Peyer's patch (tissue), 4 donors: Measurements from ENCODE around the gene CACNA2D2. TPM values are rescaled to one million over a fixed set of nuclear protein-coding genes. Genes with fewer than 3 reads are reported as not detected.

Experiments
- DNase-seq, 3 donors: peaks; one replicate each; pipeline ENCODE4 v3.0.0-alpha.2; 2017 to 2019
- H3K27ac ChIP-seq, 4 donors: fragments of 200-600 bp; sonication (generic); one replicate each; pipeline ENCODE4 v1.5.1; 2016 to 2019
- H3K27me3 ChIP-seq, 2 donors: fragments of 200-600 bp; sonication (generic); one replicate each; pipeline ENCODE4 v1.5.1; 2019
- H3K36me3 ChIP-seq, 3 donors: fragments of 200-600 bp; sonication (generic); one replicate each; pipeline ENCODE4 v1.5.1; 2016 to 2019
- H3K4me1 ChIP-seq, 4 donors: fragments of 200-600 bp; sonication (generic); one replicate each; pipeline ENCODE4 v1.5.1; 2016 to 2019
- H3K4me3 ChIP-seq, 4 donors: fragments of 200-600 bp; sonication (generic); 1 replicate in 3 of 4; 2 replicates in 1 of 4; pipeline ENCODE4 v1.5.1; 2016 to 2019; ENCODE audit warnings: mild to moderate bottlenecking in 1 of 4
- H3K9me3 ChIP-seq, 4 donors: fragments of 200-600 bp; sonication (generic); one replicate each; pipeline ENCODE4 v1.5.1; 2016 to 2019; ENCODE audit warnings: mild to moderate bottlenecking in 1 of 4
- CTCF ChIP-seq, 6 experiments: fragments of 450-650 bp in 4 of 6; fragments of 200-600 bp in 2 of 6; sonication (generic) in 1 of 6; IDR thresholded peaks; one replicate each; pipeline ENCODE4 v1.5.1; 2017 to 2019; ENCODE audit warnings: antibody characterized with exemption in 6 of 6, mild to moderate bottlenecking in 3 of 6, moderate library complexity in 1 of 6
- POLR2A ChIP-seq, 2 donors: fragments of 450-650 bp; IDR thresholded peaks; one replicate each; pipeline ENCODE4 v1.5.1; 2017; ENCODE audit warnings: antibody characterized with exemption in 2 of 2, mild to moderate bottlenecking in 2 of 2, moderate library complexity in 2 of 2
- total RNA-seq, 4 donors: library from RNA; depleted of rRNA; stranded (reverse); fragments of >200 nt; gene quantifications; one replicate each; pipeline ENCODE4 v1.1.0, GENCODE V29; 2016

The CACNA2D2 gene
- total RNA-seq, 4 donors from 2014 or later = 0.88 to 5.8 (median 1.2) TPM

GRCh38 chr3:50339485-50340146, 163.8 kb downstream of the CACNA2D2 start:
- H3K4me3 ChIP-seq = peak overlapping the region; percentile 43 to 92 (median 70)
- TF ChIP-seq CTCF (IDR thresholded peaks at IDR 0.05) (no peak), POLR2A (IDR thresholded peaks at IDR 0.05) (no peak)
- H3K4me1 ChIP-seq = peaks cover 3 to 57% (median 13%) of the 10 kb centered on the region in 4 donors
- H3K9me3 ChIP-seq = no peaks in the 10 kb centered on the region
- peak overlapping the region; percentile 91 to 99 (median 96) for H3K27ac ChIP-seq
- H3K36me3 ChIP-seq = no peaks in the 10 kb centered on the region
- no peak for DNase-seq
- H3K27me3 ChIP-seq = no peaks in the 10 kb centered on the region

GRCh38 chr3:50338965-50339364, 164.5 kb downstream of the CACNA2D2 start:
- Histone ChIP-seq H3K36me3 (no peaks in the 10 kb centered on the region), H3K9me3 (no peaks in the 10 kb centered on the region), H3K27me3 (no peaks in the 10 kb centered on the region), H3K4me1 (peaks cover 3 to 63% (median 16%) of the 10 kb centered on the region in 4 donors), H3K27ac (peak overlapping the region; percentile 96 to 99 (median 98)), H3K4me3 (peak overlapping the region; percentile 58 to 92 (median 76))
- no peak for TF ChIP-seq POLR2A (IDR thresholded peaks at IDR 0.05)
- TF ChIP-seq CTCF (IDR thresholded peaks at IDR 0.05) = peak in 1 of 6 experiments; percentile 8
- no peak for DNase-seq

- DNase-seq = peak; percentile 99 to 100 (median 99)
- TF ChIP-seq POLR2A (IDR thresholded peaks at IDR 0.05) = peak; percentile 71 to 94
- no peak for TF ChIP-seq CTCF (IDR thresholded peaks at IDR 0.05)
- Histone ChIP-seq H3K4me1 (peaks cover 3 to 71% (median 16%) of the 10 kb centered on the region in 4 donors), H3K36me3 (peaks cover 0 to under 1% (median 0%) of the 10 kb centered on the region in 3 donors), H3K27me3 (no peaks in the 10 kb centered on the region), H3K27ac (peak overlapping the region; percentile 96 to 99 (median 98)), H3K9me3 (no peaks in the 10 kb centered on the region), H3K4me3 (peak overlapping the region; percentile 58 to 92 (median 76))
These were observed 166.1 kb downstream of the CACNA2D2 start for GRCh38 chr3:50337175-50337861.

- Histone ChIP-seq H3K36me3 (peaks cover 0 to 7% (median 0%) of the 10 kb centered on the region in 3 donors), H3K27me3 (no peaks in the 10 kb centered on the region), H3K4me3 (peak overlapping the region; percentile 58 to 92 (median 76)), H3K9me3 (no peaks in the 10 kb centered on the region), H3K4me1 (peaks cover 3 to 70% (median 15%) of the 10 kb centered on the region in 4 donors), H3K27ac (peak overlapping the region; percentile 96 to 99 (median 98))
- DNase-seq = no peak
- TF ChIP-seq CTCF (IDR thresholded peaks at IDR 0.05) = no peak
- no peak for TF ChIP-seq POLR2A (IDR thresholded peaks at IDR 0.05)
These were observed 166.8 kb downstream of the CACNA2D2 start for GRCh38 chr3:50336452-50337174.

GRCh38 chr3:50334339-50335075, 168.9 kb downstream of the CACNA2D2 start:
- no peak for DNase-seq
- no peak overlapping the region for H3K4me3 ChIP-seq

More at GRCh38 chr3:50334339-50335075, 168.9 kb downstream of the CACNA2D2 start:
- peaks cover 0 to 49% (median 12%) of the 10 kb centered on the region in 4 donors for H3K4me1 ChIP-seq
- H3K27ac ChIP-seq = peak overlapping the region; percentile 38 to 99 (median 84)
- H3K27me3 ChIP-seq = no peaks in the 10 kb centered on the region
- TF ChIP-seq POLR2A (IDR thresholded peaks at IDR 0.05) (no peak), CTCF (IDR thresholded peaks at IDR 0.05) (no peak)
- no peaks in the 10 kb centered on the region for H3K9me3 ChIP-seq
- H3K36me3 ChIP-seq = peaks cover 0 to 28% (median 0%) of the 10 kb centered on the region in 3 donors
